GM12872 (cell line): ENCODE data around the gene ACBD4.
A peak's percentile ranks its signal among the peaks of the same experiment; 100 is the strongest.

Experiments used
- CTCF ChIP-seq: IDR thresholded peaks from 3 replicates; pipeline ENCODE4 v1.5.1; 2011; ENCODE audit warnings: low read depth, mild to moderate bottlenecking, low read length, moderate library complexity; ENCODE audit not compliant: insufficient read depth

ACBD4 gene

GRCh38 chr17:45132572-45133463 lies 2.7 kb upstream of the ACBD4 start:
- TF ChIP-seq CTCF = peak; percentile 93

GRCh38 chr17:45135978-45136791 lies 698 bp downstream of the ACBD4 start:
- no peak for TF ChIP-seq CTCF

- no peak for TF ChIP-seq CTCF
Measured at GRCh38 chr17:45136846-45137560, 1.5 kb downstream of the ACBD4 start.

- TF ChIP-seq CTCF = no peak
Measured at GRCh38 chr17:45137561-45138305, 2.2 kb downstream of the ACBD4 start.

- TF ChIP-seq CTCF = no peak
Measured at GRCh38 chr17:45138911-45139532, 3.5 kb downstream of the ACBD4 start.

- TF ChIP-seq CTCF = no peak
Measured at GRCh38 chr17:45139533-45139920, 4.0 kb downstream of the ACBD4 start.
